ENCODE data around the gene ZNF385B. TPM values are rescaled to one million over a fixed set of nuclear protein-coding genes. Genes with fewer than 3 reads are reported as not detected.

ZNF385B gene
- total and polyA plus RNA-seq, 4 donors, result 13.5 to 70.8 (median 45.2) TPM

DNA sequence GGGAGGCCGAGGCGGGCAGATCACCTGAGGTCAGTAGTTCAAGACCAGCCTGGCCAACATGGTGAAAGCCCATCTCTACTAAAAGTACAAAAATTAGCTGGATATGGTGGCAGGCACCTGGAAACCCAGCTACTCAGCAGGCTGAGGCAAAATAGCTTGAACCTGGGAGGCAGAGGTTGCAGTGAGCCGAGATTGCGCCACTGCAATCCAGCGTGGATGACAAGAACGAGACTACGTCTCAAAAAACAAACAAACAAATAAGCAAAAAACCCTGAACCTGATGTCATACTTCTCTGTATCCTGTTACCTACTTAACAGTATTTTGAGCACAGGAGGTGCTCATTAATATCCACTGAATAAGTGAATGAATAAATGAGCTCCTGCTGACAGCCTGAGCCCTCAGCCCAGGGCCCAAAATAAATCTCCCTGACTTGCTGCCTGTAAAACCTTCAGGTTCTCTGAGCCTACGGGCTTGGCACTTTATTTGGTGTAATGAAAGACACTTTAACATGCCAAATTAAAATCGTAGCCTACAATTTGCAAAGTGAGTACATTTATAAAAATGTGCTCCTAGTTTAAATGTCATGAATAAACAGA, 215.1 kb downstream of the ZNF385B start:
- peaks cover 0 to 35% (median 3%) of the 10 kb centered on the region in 5 donors for H3K4me1 ChIP-seq (ENCODE audit: control insufficient read depth in 5 of 5, insufficient read depth in 5 of 5, low read length in 5 of 5)
- H3K27ac ChIP-seq (ENCODE audit: low read depth in 1 of 2, low read length in 1 of 2), result no peak overlapping the region
- ATAC-seq (ENCODE audit: insufficient read depth, low FRiP score), result no peak
- DNase-seq, result no peak
- H3K36me3 ChIP-seq (ENCODE audit: control insufficient read depth in 4 of 4, insufficient read depth in 4 of 4, low read length in 4 of 4), result no peaks in the 10 kb centered on the region
- no peaks in the 10 kb centered on the region for H3K27me3 ChIP-seq (ENCODE audit: control insufficient read depth in 3 of 3, insufficient read depth in 3 of 3, low read length in 2 of 3)
- TF ChIP-seq, protein P1, sequence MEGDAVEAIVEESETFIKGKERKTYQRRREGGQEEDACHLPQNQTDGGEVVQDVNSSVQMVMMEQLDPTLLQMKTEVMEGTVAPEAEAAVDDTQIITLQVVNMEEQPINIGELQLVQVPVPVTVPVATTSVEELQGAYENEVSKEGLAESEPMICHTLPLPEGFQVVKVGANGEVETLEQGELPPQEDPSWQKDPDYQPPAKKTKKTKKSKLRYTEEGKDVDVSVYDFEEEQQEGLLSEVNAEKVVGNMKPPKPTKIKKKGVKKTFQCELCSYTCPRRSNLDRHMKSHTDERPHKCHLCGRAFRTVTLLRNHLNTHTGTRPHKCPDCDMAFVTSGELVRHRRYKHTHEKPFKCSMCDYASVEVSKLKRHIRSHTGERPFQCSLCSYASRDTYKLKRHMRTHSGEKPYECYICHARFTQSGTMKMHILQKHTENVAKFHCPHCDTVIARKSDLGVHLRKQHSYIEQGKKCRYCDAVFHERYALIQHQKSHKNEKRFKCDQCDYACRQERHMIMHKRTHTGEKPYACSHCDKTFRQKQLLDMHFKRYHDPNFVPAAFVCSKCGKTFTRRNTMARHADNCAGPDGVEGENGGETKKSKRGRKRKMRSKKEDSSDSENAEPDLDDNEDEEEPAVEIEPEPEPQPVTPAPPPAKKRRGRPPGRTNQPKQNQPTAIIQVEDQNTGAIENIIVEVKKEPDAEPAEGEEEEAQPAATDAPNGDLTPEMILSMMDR (IDR thresholded peaks at IDR 0.05; ENCODE audit: control extremely low read depth, extremely low read depth), result no peak
- H3K9me3 ChIP-seq (ENCODE audit: control insufficient read depth in 4 of 4, insufficient read depth in 3 of 4, low read length in 3 of 4), result no peaks in the 10 kb centered on the region
- H3K4me3 ChIP-seq, result no peak overlapping the region
- WGBS, 2 donors, result 81 to 84% methylated on average over 9 of the region's 9 CpGs
- H3K9ac ChIP-seq (ENCODE audit: insufficient read depth in 1 of 2, low read length in 2 of 2), result no peak overlapping the region

DNA sequence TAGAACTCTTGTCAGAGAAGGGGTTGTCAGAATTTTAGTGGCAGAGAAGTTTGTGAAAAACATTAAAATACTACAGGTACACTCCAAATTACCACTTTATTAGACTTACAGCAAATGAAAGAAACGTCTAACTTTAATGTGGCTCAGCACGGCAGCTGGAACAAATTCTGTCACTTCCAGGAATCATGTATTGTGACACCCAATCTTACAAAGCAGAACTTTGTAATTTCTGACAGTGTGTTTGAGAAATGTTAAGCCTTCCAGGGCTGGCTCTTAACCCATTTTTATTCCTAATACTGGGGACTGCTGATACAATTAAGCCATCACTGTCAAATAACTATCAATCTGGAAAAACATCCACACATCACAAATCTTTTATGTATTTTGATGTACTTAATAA, 216.4 kb downstream of the ZNF385B start:
- Histone ChIP-seq H3K27me3 (ENCODE audit: control insufficient read depth in 3 of 3, insufficient read depth in 3 of 3, low read length in 2 of 3) (no peaks in the 10 kb centered on the region), H3K9ac (ENCODE audit: insufficient read depth in 1 of 2, low read length in 2 of 2) (no peak overlapping the region), H3K9me3 (ENCODE audit: control insufficient read depth in 4 of 4, insufficient read depth in 3 of 4, low read length in 3 of 4) (no peaks in the 10 kb centered on the region), H3K36me3 (ENCODE audit: control insufficient read depth in 4 of 4, insufficient read depth in 4 of 4, low read length in 4 of 4) (no peaks in the 10 kb centered on the region), H3K4me3 (no peak overlapping the region), H3K27ac (ENCODE audit: low read depth in 1 of 2, low read length in 1 of 2) (no peak overlapping the region), H3K4me1 (ENCODE audit: control insufficient read depth in 5 of 5, insufficient read depth in 5 of 5, low read length in 5 of 5) (peaks cover 0 to 35% (median 3%) of the 10 kb centered on the region in 5 donors)
- ATAC-seq (ENCODE audit: insufficient read depth, low FRiP score) (no peak), DNase-seq (peak; percentile 17 to 83 (median 62))
- 69 to 72% methylated on average over 2 of the region's 2 CpGs for WGBS, 2 donors
- TF ChIP-seq, protein P1 (IDR thresholded peaks at IDR 0.05; ENCODE audit: control extremely low read depth, extremely low read depth), result no peak

DNA sequence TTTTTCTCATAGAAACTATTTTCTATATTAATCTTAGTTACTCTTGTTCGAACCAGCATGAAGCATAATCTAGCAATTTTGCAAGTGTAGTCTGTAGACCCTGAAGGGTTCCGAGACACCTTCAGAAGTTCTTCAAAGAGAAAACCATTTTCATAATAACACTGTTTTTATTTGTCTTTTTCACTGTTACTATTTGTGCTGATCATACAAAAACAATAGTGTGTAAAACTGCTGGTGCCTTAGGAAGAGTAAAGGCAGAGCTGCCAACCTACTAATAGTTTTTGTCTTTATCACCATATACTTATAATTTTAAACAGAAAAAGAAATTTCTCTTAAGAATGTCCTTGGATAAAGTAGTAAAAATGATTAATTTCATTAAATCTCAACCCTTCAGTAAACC, 218.9 kb downstream of the ZNF385B start:
- H3K4me1 ChIP-seq (ENCODE audit: control insufficient read depth in 5 of 5, insufficient read depth in 5 of 5, low read length in 5 of 5), result peaks cover 0 to 34% (median 0%) of the 10 kb centered on the region in 5 donors
- H3K27me3 ChIP-seq (ENCODE audit: control insufficient read depth in 3 of 3, insufficient read depth in 3 of 3, low read length in 2 of 3), result no peaks in the 10 kb centered on the region
- H3K4me3 ChIP-seq, result no peak overlapping the region
- ATAC-seq (ENCODE audit: insufficient read depth, low FRiP score) (no peak), DNase-seq (no peak)
- H3K27ac ChIP-seq (ENCODE audit: low read depth in 1 of 2, low read length in 1 of 2), result no peak overlapping the region
- H3K9me3 ChIP-seq (ENCODE audit: control insufficient read depth in 4 of 4, insufficient read depth in 3 of 4, low read length in 3 of 4), result no peaks in the 10 kb centered on the region
- no peak overlapping the region for H3K9ac ChIP-seq (ENCODE audit: insufficient read depth in 1 of 2, low read length in 2 of 2)
- no peaks in the 10 kb centered on the region for H3K36me3 ChIP-seq (ENCODE audit: control insufficient read depth in 4 of 4, insufficient read depth in 4 of 4, low read length in 4 of 4)
- TF ChIP-seq, protein P1 (IDR thresholded peaks at IDR 0.05; ENCODE audit: control extremely low read depth, extremely low read depth), result no peak
- WGBS, 2 donors, result 88 to 92% methylated on average over 2 of the region's 2 CpGs

DNA sequence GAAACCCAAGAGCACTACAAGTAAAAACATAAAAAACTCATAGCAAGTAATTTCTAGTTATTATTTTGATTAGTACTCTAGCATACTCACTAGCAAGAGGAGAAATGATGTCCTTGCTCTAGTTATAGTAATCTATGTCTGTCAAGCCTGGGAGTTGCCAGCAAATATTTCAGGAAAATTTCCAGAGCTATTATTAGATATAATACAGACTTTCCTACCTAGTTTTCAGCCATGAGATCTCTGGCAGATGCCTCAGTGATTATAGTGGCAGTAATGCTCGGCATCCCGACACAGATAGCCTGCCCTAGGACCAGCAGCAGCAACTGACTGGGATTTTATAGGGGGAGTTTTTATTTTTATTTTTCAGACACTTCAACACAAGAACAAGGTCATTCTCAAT, 224.4 kb downstream of the ZNF385B start:
- TF ChIP-seq, protein P1 (IDR thresholded peaks at IDR 0.05; ENCODE audit: control extremely low read depth, extremely low read depth), result no peak
- Histone ChIP-seq H3K4me1 (ENCODE audit: control insufficient read depth in 5 of 5, insufficient read depth in 5 of 5, low read length in 5 of 5) (peaks cover 0 to 15% (median 5%) of the 10 kb centered on the region in 5 donors), H3K9me3 (ENCODE audit: control insufficient read depth in 4 of 4, insufficient read depth in 3 of 4, low read length in 3 of 4) (no peaks in the 10 kb centered on the region), H3K27ac (ENCODE audit: low read depth in 1 of 2, low read length in 1 of 2) (no peak overlapping the region), H3K4me3 (no peak overlapping the region), H3K36me3 (ENCODE audit: control insufficient read depth in 4 of 4, insufficient read depth in 4 of 4, low read length in 4 of 4) (no peaks in the 10 kb centered on the region), H3K27me3 (ENCODE audit: control insufficient read depth in 3 of 3, insufficient read depth in 3 of 3, low read length in 2 of 3) (no peaks in the 10 kb centered on the region), H3K9ac (ENCODE audit: insufficient read depth in 1 of 2, low read length in 2 of 2) (no peak overlapping the region)
- 73 to 78% methylated on average over 2 of the region's 2 CpGs for WGBS, 2 donors
- ATAC-seq (ENCODE audit: insufficient read depth, low FRiP score), result no peak
- peak in 1 of 3 donors; percentile 42 for DNase-seq

All from lung (tissue), 12 donors.